Body of pancreas (tissue), 4 donors: ENCODE results near the gene ILF2. TPM values are rescaled to one million over a fixed set of nuclear protein-coding genes. Genes with fewer than 3 reads are reported as not detected.
A peak's percentile ranks its signal among the peaks of the same experiment; 100 is the strongest.

Source experiments
- ATAC-seq: fragments of 150-250 bp; one replicate; pipeline ENCODE4 v1.9.1; 2016
- DNase-seq, 4 donors: peaks; one replicate each; pipeline ENCODE4 v3.0.0-alpha.2; 2019
- H3K27ac ChIP-seq, 4 donors: fragments of 200-600 bp; sonication (generic); 1 replicate in 3 of 4; 2 replicates in 1 of 4; pipeline versions ENCODE4 v1.5.1 to v1.6.1; 2016 to 2019; ENCODE audit warnings: mild to moderate bottlenecking in 1 of 4, mixed read lengths in 1 of 4, moderate library complexity in 1 of 4
- H3K27me3 ChIP-seq, 2 donors: fragments of 200-600 bp; sonication (generic); one replicate each; pipeline ENCODE4 v1.6.0; 2016; ENCODE audit warnings: mild to moderate bottlenecking in 1 of 2
- H3K36me3 ChIP-seq, 2 donors: fragments of 200-600 bp; sonication (generic); replicated peaks in 1 of 2; 2 replicates each; pipeline ENCODE4 v1.5.1; 2016; ENCODE audit warnings: low read depth in 2 of 2; ENCODE audit not compliant: insufficient read depth in 1 of 2
- H3K4me1 ChIP-seq: fragments of 200-600 bp; sonication (generic); one replicate; pipeline ENCODE4 v1.6.0; 2016
- H3K4me3 ChIP-seq, 2 donors: fragments of 200-600 bp; sonication (generic); 1 replicate in 1 of 2; 2 replicates in 1 of 2; pipeline ENCODE4 v1.5.1; 2016 to 2019
- H3K9me3 ChIP-seq, 3 donors: fragments of 200-600 bp; sonication (generic); 1 replicate in 2 of 3; 2 replicates in 1 of 3; pipeline ENCODE4 v1.5.1; 2016
- POLR2A ChIP-seq, 3 donors: fragments of 450-650 bp; IDR thresholded peaks; one replicate each; pipeline ENCODE4 v1.6.1; 2016; ENCODE audit warnings: antibody characterized with exemption in 3 of 3, mild to moderate bottlenecking in 2 of 3
- WGBS, 2 donors: methylation state at CpG; one replicate each; pipeline ENCODE4 v1.1.5; 2017; 5-methylcytosine and 5-hydroxymethylcytosine counted together
- intact Hi-C: fragments of 100-400 bp; cut with DNase I; formaldehyde crosslinking; loops from one replicate; pipeline ENCODE4 v1.15.1; 2023
- total RNA-seq, 2 donors: library from RNA; depleted of rRNA; stranded (reverse); fragments of >200 nt; gene quantifications; one replicate each; pipeline ENCODE4 v1.1.0, GENCODE V29; 2016
- TF ChIP-seq, protein P1 (sequence below), 7 experiments: fragments of 450-650 bp in 4 of 7; fragments of 200-600 bp in 3 of 7; sonication (generic) in 3 of 7; IDR thresholded peaks; one replicate each; pipeline ENCODE4 v1.5.1; 2016 to 2019; ENCODE audit warnings: antibody characterized with exemption in 7 of 7

ILF2 gene
- total RNA-seq, 2 donors from 2014 or later: 57.7 to 59.1 TPM

DNA sequence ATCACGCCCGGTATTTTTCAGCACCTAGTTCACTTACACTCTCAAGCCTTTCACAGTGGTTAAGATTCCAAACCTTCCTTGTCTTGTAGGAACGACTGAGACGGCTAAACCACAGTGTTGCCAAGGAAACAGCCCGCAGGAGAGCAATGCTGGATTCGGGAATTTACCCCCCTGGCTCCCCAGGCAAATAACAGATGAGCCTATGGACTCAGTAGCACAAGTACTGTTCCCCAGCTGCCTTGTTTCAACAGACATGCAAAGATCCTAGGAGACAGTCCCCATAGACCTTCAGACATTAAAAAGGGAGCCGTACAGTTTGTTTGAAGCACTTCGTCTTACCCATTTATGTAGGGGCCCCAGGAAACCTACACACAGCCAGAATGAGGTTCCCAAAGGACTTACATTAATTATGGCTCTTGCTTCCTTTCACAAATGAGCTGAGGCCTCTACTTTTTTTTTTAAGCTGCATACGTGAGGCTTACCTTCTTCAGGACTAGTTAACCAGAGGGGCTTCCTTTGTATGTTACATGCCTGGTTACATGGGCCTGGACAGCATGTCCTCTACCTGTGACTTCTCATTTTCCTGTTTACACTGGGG, 9.6 kb downstream of the ILF2 start:
- intact Hi-C loops: no loop called here
- Histone ChIP-seq H3K9me3 (no peaks in the 10 kb centered on the region), H3K4me1 (peaks cover 18% of the 10 kb centered on the region), H3K4me3 (no peak overlapping the region), H3K27me3 (no peaks in the 10 kb centered on the region), H3K27ac (no peak overlapping the region), H3K36me3 (peaks cover 5 to 44% of the 10 kb centered on the region in 2 donors)
- TF ChIP-seq, protein P1, sequence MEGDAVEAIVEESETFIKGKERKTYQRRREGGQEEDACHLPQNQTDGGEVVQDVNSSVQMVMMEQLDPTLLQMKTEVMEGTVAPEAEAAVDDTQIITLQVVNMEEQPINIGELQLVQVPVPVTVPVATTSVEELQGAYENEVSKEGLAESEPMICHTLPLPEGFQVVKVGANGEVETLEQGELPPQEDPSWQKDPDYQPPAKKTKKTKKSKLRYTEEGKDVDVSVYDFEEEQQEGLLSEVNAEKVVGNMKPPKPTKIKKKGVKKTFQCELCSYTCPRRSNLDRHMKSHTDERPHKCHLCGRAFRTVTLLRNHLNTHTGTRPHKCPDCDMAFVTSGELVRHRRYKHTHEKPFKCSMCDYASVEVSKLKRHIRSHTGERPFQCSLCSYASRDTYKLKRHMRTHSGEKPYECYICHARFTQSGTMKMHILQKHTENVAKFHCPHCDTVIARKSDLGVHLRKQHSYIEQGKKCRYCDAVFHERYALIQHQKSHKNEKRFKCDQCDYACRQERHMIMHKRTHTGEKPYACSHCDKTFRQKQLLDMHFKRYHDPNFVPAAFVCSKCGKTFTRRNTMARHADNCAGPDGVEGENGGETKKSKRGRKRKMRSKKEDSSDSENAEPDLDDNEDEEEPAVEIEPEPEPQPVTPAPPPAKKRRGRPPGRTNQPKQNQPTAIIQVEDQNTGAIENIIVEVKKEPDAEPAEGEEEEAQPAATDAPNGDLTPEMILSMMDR (IDR thresholded peaks at IDR 0.05): no peak
- TF ChIP-seq POLR2A (IDR thresholded peaks at IDR 0.05): peak in 1 of 3 donors; percentile 12
- WGBS, 2 donors: 60 to 63% methylated on average over 9 of the region's 9 CpGs
- ATAC-seq (no peak), DNase-seq (no peak)

DNA sequence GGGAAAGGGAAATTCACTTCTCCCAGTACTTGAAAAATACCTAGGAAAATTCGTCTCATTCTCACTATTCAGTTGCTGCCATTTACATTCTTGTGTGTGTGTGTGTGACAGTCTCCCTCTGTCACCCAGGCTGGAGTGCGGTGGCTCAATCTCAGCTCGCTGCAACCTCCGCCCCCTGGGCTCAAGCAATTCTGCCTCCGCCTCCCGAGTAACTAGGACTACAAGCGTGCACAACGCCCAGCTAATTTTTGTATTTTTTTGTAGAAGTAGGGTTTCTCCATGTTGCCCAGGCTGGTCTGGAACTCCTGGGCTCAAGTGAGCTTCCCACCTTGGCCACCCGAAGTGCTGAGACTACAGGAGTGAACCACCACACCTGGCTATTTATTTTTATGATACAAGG, 11.1 kb downstream of the ILF2 start:
- peaks cover 5 to 30% of the 10 kb centered on the region in 2 donors for H3K36me3 ChIP-seq
- DNase-seq (no peak), ATAC-seq (no peak)
- intact Hi-C loops: no loop called here
- H3K9me3 ChIP-seq: no peaks in the 10 kb centered on the region
- H3K27me3 ChIP-seq: no peaks in the 10 kb centered on the region
- no peak overlapping the region for H3K4me3 ChIP-seq
- H3K27ac ChIP-seq: peak overlapping the region in 3 of 4 donors; percentile 91 to 99 (median 95)
- TF ChIP-seq, protein P1 (IDR thresholded peaks at IDR 0.05): no peak
- TF ChIP-seq POLR2A (IDR thresholded peaks at IDR 0.05): no peak
- H3K4me1 ChIP-seq: peaks cover 18% of the 10 kb centered on the region
- WGBS, 2 donors: 44 to 61% methylated on average over 5 to 9 of the region's 9 CpGs

DNA sequence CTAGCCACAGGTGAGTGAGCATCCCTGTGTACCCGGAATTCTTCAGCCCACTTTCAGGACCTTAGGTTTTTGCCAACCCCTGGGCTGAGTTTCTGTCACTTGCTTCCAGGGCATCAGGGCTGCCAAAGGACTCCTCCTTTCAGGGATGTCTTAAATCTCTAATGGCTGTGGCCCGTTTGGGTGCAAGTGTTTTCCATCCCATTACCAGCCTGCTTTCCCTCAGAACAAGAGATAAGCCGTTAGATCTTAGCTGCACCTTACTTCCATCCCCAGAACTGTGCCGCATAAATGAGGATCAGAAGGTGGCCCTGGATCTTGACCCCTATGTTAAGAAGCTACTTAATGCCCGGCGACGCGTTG, 11.6 kb downstream of the ILF2 start:
- H3K4me1 ChIP-seq: peaks cover 18% of the 10 kb centered on the region
- intact Hi-C loops: no loop called here
- H3K27me3 ChIP-seq: no peaks in the 10 kb centered on the region
- TF ChIP-seq, protein P1 (IDR thresholded peaks at IDR 0.05): no peak
- no peak for TF ChIP-seq POLR2A (IDR thresholded peaks at IDR 0.05)
- H3K4me3 ChIP-seq: peak overlapping the region; percentile 16 to 92
- no peak for DNase-seq
- H3K27ac ChIP-seq: peak overlapping the region; percentile 91 to 99 (median 93)
- peaks cover 3 to 25% of the 10 kb centered on the region in 2 donors for H3K36me3 ChIP-seq
- WGBS, 2 donors: 7 to 29% methylated on average over 8 of the region's 8 CpGs
- H3K9me3 ChIP-seq: no peaks in the 10 kb centered on the region
- no peak for ATAC-seq

DNA sequence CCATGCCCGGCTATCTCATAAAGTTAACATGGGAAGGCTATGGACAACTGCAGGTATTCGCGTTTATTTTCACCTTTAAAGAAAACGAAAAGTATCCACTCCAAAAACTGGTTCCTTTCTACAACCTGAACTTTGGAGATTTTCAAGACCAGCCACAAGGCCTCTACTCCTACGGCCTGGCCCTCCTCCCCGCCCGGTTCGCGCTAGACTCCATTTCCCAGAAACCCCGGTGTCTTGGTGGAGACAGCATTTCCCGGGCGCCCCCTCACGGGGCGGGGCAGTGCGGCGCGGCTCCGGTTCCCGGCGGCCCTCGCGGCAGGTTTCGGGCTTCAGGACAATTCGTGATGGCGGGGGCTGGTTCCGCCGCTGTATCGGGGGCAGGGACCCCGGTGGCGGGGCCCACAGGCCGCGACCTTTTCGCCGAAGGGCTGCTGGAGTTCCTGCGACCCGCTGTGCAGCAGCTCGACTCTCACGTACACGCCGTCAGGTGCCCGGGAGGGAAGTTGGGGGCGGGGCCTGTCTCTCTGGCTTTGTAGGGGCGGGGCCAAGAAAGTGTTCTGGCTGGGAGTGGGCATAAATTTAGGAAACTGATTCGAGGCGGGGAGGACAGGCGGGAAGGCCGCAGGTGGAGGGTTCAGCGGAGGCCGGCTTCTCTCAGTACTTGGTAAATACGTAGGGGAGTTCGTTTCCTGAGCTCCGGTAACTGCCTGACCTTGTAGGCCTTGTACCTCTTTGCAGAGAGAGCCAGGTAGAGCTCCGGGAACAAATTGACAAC, 12.2 kb downstream of the ILF2 start, which contains the start of gene SNAPIN:
Gene SNAPIN (plus strand): TSS at position 304 of the 775 bp plus-strand sequence. CDS start 41 bp downstream, at position 345.
- TF ChIP-seq, protein P1 (IDR thresholded peaks at IDR 0.05): peak in 3 of 7 experiments; percentile 20 to 34 (median 22)
- peak; percentile 40 to 71 (median 60) for TF ChIP-seq POLR2A (IDR thresholded peaks at IDR 0.05)
- peak; percentile 97 for ATAC-seq
- no peaks in the 10 kb centered on the region for H3K27me3 ChIP-seq
- intact Hi-C loops: no loop called here
- peaks cover 0 to 19% of the 10 kb centered on the region in 2 donors for H3K36me3 ChIP-seq
- no peaks in the 10 kb centered on the region for H3K9me3 ChIP-seq
- peaks cover 19% of the 10 kb centered on the region for H3K4me1 ChIP-seq
- peak within 1 kb of the TSS; percentile 16 to 92 for H3K4me3 ChIP-seq
- 2 to 7% methylated on average over 14 to 53 of the region's 53 CpGs for WGBS, 2 donors
- peak; percentile 91 to 94 (median 92) for DNase-seq
- H3K27ac ChIP-seq: peak within 1 kb of the TSS; percentile 91 to 99 (median 93)
